Activated CD8-positive, alpha-beta memory T cell treated with anti-CD3 and anti-CD28 coated beads for 1 hour (primary cell): ENCODE measurements around the gene TEX14.
"Not testable (repeated sequence)": the region's sequence is repeated elsewhere in the genome, so short reads cannot be mapped to it uniquely, and the experiment has no call there.

ENCODE experiments used
- DNase-seq, 2 donors: peaks; one replicate each; pipeline ENCODE4 v3.0.0-alpha.2; 2020; ENCODE audit warnings: low read depth in 1 of 2; ENCODE audit errors: extremely low read depth in 1 of 2

The TEX14 gene

DNA sequence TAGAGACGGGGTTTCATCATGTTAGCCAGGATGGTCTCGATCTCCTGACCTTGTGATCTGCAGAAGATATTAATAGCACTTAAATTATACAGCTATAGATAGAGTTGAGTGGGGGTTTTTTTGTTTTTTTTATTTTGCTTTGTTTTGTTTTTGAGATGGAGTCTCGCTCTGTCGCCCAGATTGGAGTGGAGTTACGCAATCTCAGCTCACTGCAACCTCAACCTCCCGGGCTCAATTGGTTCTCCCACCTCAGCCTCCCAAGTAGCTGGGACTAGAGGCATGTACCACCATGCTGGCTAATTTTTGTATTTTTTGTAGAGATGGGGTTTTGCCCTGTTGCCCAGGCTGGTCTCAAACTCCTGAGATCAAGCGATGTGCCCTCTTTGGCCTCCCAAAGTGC is 1.8 kb downstream of the TEX14 start:
- DNase-seq = not testable (repeated sequence)

DNA sequence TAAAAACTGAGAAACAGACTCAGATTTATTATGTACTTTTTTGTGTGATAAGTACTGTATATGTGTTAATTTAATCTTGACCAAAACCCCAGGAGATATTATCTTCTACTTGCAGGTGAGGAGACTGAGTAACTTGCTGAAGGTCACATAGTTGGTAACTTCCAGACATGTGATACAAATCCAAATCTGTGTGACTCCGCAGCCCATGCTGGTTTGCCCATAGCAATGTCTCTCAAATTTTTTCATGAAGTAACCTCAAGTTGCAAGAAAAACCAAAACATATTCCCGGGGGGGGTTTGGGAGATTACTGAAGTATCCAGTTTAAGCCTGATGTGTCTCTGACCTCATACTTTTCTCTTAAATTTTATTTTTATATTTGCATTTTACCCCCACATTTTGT is 3.3 kb downstream of the TEX14 start:
- DNase-seq = no peak

DNA sequence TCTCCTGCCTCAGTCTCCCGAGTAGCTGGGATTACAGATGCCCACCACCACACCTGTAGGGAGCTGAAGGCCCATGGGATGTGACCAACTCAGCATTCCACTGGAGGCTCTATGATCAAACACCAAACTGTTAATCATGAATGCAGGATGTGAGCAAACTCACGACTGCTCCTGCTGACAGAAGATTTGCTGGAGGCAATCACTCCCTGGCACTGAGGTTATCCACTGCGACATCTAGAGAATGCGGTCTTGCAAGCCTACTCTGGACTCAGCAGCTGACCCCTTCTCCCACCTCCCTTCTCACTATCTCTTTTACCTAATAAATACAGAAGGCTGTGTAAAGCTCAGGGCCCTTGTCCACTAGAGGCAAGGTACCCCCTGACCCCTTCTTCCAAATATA is 4.9 kb downstream of the TEX14 start:
- DNase-seq = no peak

DNA sequence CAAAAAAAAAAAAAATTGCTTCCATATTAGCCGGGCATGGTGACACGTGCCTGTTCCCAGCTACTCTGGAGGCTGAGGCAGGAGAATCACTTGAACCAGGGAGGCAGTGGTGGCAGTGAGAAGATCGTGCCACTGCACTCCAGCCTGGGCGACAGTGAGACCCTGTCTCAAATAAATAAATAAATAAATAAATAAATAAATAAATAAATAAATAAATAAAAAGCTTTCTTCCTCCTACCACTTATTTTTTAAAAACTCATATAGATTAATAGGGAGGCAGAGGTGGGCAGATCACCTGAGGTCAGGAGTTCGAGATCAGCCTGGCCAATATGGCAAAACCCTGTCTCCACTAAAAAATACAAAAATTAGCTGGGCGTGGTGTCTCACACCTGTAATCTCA is 7.4 kb downstream of the TEX14 start:
- not testable (repeated sequence) for DNase-seq

DNA sequence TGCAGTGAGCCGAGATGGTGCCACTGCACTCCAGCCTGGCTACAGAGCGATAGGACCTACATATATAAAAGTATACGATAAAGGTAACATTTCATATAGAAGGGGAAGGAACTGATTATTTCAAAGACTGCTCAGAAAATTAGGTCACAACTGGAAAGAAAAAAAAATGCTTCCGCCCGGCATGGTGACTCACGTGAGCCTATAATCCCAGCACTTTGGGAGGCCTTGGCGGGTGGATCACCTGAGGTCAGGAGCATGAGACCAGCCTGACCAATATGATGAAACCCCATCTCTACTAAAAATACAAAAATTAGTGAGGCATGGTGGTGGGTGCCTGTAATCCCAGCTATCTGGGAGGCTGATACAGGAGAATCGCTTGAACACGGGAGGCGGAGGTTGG is 7.8 kb downstream of the TEX14 start:
- DNase-seq = no peak

DNA sequence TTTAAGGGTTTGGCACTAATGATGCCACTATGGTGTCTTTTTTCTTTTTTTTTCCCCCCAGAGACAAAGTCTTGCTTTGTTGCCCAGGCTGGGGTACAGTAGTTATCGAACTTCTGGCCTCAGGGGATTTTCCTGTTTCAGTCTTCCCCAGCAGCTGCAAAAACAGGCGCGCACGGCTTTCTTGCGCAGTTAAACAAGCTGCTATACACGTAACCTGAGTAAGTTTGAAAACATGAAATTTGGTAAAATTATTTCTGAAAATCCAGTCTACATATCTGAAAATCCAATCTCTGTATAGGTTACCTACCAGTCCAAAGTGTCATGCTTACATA is 11.8 kb downstream of the TEX14 start:
- no peak for DNase-seq

DNA sequence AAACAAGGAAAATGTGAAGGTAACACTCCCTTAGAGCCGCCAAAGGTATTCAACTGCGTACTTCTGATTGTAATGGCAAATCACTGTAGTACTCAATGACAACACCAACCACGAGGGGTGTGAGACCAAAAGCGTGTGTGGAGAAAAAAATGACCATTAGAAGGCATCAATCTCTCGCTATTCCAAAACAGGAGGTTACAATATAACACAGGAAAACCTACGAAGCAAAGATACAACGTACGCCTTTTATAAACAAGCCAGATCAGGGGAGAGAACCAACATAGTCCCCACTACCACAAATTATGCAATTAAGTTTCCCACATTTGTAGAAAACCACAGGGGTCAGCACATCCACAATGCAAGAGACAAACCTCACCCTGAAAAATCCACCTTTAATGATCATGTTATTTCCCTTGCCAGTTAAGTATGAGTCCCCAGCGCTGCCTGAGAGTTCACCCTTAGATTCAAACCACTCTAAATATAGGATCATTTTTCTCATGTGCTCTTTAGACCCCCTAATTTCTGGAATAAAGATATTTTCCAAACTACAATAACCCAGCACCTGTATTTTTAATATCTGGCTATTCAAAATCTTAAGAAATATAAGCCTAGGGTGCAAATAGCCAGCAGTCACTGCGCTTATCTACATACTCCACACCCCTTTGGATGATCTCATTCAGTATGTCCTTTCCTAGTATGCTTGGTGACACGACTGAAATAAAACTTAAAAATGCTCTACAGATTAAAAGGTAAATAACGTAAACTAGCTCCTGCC is 12.4 kb downstream of the TEX14 start:
- DNase-seq = no peak

DNA sequence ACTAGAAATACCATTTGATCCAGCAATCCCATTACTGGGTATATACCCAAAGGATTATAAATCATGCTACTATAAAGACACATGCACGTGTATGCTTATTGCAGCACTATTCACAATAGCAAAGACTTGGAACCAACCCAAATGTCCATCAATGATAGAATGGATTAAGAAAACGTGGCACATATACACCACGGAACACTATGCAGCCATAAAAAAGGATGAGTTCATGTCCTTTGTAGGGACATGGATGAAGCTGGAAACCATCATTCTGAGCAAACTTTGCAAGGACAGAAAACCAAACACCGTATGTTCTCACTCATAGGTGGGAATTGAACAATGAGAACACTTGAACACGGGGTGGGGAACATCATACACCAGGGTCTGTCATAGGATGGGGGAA is 13.6 kb downstream of the TEX14 start:
- DNase-seq = not testable (repeated sequence)

DNA sequence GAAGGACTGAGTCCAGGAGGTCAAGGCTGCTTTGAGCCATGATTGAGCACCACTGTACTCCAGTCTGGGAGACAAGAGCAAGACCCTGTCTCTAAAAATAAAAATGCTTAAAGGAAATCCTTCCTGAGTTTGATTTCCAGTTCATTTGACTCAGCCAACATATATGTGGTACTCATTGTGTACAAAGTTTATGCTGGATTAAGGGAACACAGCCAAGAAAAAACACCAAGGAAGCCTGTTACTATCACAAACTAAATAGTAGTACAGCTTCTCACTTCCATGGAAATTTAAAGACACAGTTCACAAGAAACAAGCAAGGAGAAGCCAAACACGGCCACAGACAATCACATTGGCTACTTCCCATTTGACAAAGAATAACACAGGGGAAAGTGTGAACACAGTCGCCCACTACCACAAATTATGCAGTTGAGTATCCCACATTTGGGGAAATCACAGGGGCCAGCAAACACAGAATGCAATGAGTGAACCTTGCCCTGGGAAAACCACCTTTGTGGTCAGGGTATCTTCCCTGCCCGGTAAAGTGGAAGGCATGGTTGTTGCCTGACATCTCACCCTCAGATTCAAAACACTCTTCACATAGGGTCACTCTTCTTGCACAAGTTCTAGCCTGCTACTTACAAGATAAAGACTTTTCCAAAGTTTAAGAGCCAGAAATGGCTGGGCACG is 14.5 kb downstream of the TEX14 start:
- no peak for DNase-seq

DNA sequence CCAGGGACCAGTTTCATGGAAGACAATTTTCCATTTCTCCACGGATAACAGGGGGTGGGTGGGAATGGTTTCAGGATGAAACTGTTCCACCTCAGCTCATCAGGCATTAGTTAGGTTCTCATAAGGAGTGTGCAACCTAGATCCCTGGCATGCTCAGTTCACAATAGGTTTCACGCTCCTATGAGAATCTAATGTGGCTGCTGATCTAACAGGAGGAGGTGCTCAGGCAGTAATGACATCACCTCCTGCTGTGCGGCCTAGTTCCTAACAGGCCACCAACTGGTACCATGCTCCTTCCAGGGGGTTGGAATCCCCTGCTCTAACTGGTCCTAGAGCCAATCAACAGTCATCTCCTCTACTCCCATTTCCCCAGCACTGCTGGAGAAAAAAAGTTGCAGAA is 19.9 kb downstream of the TEX14 start:
- DNase-seq = no peak

DNA sequence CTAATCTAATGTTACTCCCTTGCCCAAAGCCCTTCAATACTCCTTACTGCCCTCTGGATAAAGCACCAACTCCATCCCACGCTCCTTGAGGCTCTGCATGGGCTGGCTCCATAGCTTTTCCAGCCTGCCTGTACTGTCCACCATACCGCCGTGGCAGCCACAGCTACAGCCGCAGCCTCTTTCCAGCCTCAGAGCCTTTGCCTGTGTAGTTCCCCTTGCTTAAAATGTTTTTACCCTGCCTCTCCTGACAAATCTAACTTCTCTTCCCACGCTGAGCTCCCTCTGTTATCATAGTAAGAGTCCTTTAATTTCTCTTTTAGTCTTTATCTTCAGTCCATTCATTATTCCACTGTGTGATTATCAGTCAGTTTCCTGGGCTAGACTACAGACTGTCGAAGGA is 22.0 kb downstream of the TEX14 start:
- DNase-seq = no peak

DNA sequence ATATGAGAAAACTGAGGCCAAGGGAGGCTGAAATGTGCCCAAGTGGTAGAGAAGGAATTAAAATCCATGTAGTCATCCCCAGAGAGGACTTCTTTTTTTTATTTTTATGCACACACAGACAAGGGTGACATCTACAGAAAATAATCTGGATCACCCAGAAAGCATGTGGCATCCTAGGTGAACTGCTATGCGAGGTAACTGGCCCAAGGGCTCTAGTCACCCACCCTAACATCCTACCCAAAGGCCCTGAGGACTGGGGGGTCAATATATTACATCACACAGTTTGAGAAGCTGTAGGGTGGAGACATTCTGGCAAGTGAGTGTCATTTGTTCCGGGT is 23.3 kb downstream of the TEX14 start:
- DNase-seq = no peak

DNA sequence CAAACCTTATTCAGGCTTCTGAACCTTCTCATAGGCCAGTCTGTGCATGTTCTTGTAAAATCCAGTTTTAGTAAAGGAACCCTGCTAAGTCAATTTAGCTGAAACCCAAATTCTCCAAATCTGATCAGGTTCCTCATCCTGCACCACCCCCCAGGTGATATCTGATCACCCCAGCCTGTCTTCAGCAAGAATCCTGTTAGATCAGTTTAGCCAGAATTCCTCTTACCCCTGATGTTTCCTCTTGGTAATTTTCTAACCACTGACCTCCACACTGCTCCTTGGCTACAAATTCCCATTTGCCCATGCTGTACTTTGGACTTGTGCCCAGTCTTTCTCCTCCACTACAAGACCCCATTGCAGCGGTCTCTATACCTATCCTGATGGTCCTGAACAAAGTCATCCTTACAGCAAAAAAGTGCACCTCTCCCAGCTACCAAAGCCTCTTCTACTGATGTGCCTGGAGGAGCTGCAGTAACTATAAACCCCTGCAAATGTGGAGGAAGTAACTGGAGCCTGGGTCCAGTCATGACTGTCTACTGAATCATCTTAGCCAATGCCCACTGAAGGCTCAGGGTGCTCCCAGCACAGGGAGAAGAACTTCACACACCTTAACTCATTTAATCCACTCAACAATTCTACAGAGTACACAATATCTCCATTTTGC is 23.8 kb downstream of the TEX14 start:
- DNase-seq = no peak

DNA sequence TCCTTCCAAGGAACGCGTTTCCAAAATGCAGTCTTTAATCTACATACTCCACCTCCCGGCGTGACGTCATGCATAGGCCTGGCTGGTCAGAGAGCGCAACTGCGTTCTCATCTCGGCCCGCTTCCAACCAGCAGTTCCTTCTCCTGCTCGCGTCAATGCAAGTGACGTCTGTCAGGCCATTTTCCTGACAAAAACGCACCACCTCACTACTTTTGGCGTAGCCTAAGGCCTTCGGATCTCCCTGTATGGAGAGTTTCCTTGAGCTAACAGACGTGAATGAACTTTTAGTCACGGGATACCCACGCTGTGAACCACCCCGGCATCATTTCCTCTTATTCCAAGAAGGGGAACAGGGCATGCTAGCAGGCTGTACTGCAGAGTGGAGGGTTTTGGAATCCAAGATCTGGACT is 25.0 kb downstream of the TEX14 start:
- peak in 1 of 2 donors; percentile 5 for DNase-seq

DNA sequence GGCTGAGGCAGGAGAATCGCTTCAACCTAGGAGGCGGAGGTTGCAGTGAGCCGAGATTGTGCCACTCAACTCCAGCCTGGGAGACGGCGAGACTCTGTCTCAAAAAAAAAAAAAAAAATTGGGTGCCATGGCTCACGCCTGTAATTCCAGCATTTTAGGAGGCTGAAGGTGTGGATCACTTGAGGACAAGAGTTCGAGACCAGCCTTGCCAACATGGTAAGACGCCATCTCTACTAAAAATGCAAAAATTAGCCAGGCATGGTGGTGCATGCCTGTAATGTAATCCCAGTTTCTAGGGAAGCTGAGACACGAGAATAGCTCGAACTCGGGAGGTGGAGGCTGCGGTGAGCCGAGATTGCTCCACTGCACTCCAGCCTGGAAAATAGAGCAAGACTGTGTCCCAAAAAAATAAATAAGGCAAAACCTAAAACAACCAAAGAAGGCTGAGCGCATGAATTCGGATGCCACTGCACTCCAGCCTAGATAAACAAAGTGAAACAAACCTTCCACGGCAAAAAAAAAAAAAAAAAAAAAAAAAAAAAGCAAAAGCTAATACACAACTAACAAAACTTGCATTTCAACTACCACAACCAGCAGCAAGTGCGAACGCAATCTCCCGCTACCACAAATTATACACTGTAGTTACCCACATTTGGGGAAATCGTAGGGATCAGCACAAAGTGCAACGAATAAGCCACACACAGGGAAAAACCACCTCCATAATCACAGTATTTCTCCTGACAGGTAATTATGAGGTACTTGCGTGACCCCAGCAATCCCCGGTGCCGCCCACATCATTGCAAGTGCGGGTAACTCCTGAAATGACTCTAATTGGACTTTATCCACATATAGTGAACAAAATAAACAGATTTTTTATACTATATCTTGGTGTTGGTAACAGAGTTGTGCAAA is 25.6 kb downstream of the TEX14 start:
- DNase-seq = no peak

DNA sequence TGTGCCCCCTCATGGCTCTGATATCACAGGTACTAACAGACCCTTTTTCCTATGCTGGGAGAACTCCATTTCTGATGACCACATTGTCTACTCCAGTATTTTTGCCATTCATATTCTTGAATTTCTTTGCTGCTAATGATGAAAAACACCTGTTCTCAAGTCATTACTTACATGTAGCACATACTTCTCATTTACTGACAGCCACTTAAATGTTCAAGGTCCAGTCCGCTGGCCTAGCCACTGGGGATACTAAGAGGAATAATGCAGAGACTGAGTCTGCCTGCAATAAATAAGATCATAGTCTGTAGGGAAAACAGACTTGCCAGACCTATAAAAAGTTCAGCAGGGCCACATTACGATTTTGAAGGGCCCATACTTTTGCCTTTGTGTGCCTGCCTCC is 27.5 kb downstream of the TEX14 start:
- DNase-seq = no peak

DNA sequence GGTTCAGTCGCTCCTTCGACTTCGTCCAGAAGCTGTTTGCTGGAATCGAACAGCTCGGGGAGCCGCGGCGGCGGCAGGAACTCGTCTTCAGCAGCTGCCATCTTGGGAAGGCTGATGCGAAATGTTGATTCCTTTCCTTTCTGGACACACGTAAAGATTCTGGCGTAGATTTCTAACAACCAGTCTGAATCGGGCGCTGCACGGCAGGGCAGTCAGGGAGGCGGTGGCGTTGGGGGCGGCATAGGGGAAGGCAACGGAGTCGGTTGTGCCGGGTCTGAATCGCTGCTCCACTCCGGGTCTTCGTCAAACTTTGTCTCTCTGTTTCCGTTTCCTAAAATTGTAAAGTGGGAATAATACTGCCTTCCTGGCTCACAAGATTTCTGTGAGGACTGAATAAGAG is 30.3 kb downstream of the TEX14 start:
- no peak for DNase-seq

DNA sequence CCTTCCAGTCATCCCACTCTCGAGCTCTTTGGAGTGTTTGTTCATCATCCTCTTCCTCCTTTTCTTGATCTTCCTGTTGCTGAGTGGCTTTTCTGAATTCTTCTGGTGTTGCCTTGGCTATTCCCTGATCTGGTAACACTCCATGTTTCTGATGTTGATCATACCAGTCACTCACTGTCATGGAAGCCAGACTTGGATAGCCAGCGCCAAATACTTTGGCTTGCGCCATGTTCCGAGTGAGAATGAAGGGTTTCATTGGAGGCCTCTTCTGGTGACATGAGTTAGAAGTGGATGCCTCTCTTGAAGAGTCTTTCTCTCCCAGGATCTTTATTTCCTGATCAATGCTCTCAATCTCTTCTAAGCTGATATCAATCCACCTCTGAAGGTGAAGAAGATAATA is 31.2 kb downstream of the TEX14 start:
- DNase-seq = no peak

DNA sequence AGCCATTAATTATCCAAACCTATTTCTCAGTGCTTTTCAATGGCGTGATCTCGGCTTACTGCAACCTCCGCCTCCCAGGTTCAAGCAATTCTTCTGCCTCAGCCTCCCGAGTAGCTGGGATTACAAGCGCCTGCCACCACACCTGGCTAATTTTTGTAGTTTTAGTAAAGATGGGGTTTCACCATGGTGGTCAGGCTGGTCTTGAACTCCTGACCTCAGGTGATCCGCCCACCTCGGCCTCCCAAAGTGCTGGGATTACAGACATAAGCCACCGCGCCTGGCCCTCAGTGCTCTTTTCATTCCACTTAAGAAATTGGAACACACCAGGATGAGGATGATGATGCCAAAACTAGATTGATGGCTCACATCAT is 32.1 kb downstream of the TEX14 start:
- not testable (repeated sequence) for DNase-seq

DNA sequence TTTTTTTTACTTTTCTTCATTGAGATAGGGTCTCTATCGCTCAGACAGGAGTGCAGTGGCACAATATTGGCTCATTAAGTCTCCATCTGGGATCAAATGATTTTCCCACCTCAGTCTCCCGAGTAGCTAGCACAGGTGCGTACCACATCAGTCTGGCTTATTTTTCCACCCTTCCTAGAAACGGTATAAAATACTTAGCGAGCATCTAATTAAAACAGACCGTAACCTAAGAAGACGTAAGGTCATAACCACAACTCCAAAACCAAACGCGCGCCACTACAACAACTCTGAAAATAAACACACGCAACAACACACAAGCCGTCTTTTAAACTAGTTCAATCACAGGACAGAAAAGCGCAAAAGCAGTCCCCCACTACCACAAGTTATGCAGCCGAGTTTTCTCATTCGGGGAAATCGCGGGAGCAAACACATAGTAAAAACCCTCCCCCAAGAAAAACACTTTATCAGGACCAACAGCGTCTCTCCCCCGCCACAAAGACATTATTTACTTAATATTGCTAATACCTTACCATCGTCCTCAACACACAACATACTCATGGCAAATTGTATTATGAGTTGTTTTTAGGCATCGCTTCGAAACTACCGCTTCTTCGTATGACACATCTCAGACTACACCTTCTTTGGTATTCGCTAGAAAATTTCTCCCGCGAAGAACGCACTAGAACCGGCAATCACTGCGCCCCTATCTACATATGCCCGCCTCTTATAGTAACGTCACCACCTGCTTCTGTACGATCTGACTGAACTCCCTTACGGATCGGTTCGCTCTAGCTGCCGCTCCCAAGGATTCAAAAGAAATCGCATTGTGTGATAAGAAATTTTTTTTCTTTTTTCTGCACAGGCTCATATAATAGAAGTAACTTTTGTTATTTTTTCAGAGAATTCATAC is 32.8 kb downstream of the TEX14 start:
- peak; percentile 40 to 59 for DNase-seq
